Lower leg skin (tissue), 4 donors: ENCODE results near the gene ANK3. TPM values are rescaled to one million over a fixed set of nuclear protein-coding genes. Genes with fewer than 3 reads are reported as not detected.

ENCODE experiments used
- DNase-seq, 2 donors: peaks; one replicate each; pipeline ENCODE4 v3.0.0-alpha.2; 2019; ENCODE audit warnings: low spot score in 2 of 2
- H3K4me3 ChIP-seq: fragments of 200-600 bp; sonication (generic); 2 replicates; pipeline ENCODE4 v1.5.1; 2017; ENCODE audit warnings: mild to moderate bottlenecking, low read depth; ENCODE audit not compliant: poor library complexity, severe bottlenecking
- CTCF ChIP-seq, 3 donors: fragments of 450-650 bp; IDR thresholded peaks; one replicate each; pipeline ENCODE4 v1.5.1; 2016; ENCODE audit warnings: antibody characterized with exemption in 3 of 3, mild to moderate bottlenecking in 3 of 3, moderate library complexity in 2 of 3
- POLR2A ChIP-seq, 2 donors: fragments of 450-650 bp; IDR thresholded peaks; one replicate each; pipeline ENCODE4 v1.6.1; 2016 to 2017; ENCODE audit warnings: antibody characterized with exemption in 2 of 2, mild to moderate bottlenecking in 1 of 2, moderate library complexity in 1 of 2
- WGBS, 2 donors: methylation state at CpG; one replicate each; pipeline ENCODE4 v1.1.5; 2018; 5-methylcytosine and 5-hydroxymethylcytosine counted together
- intact Hi-C: fragments of 100-400 bp; cut with DNase I; formaldehyde crosslinking; loops from one replicate; pipeline ENCODE4 v1.15.0; 2023; ENCODE audit warnings: low total_unique reads
- total RNA-seq, 4 donors: library from RNA; depleted of rRNA; stranded (reverse); fragments of >200 nt; gene quantifications; one replicate each; pipeline ENCODE4 v1.1.0, GENCODE V29; 2016

ANK3 gene
- total RNA-seq, 4 donors from 2014 or later, result 76.2 to 107 (median 91.5) TPM

- DNase-seq, result no peak
- 87 to 88% methylated on average over 2 of the region's 2 CpGs for WGBS, 2 donors
- no peak overlapping the region for H3K4me3 ChIP-seq
- intact Hi-C loops, result no loop called here
- TF ChIP-seq POLR2A (IDR thresholded peaks at IDR 0.05) (no peak), CTCF (IDR thresholded peaks at IDR 0.05) (no peak)
Measured at GRCh38 chr10:60394446-60394845, 4.8 kb upstream of the ANK3 start.

- DNase-seq, result no peak
- intact Hi-C loops, result no loop called here
Measured at GRCh38 chr10:60390224-60390626, 550 bp upstream of the ANK3 start.

GRCh38 chr10:60388709-60389301, 870 bp downstream of the ANK3 start:
- H3K4me3 ChIP-seq, result no peak overlapping the region
- no peak for DNase-seq
- intact Hi-C loops, result no loop called here
- TF ChIP-seq POLR2A (IDR thresholded peaks at IDR 0.05), result no peak
- TF ChIP-seq CTCF (IDR thresholded peaks at IDR 0.05), result no peak
- 69 to 72% methylated on average over 7 of the region's 7 CpGs for WGBS, 2 donors

More at GRCh38 chr10:60390224-60390626, 550 bp upstream of the ANK3 start:
- 94% methylated on average over 3 of the region's 3 CpGs for WGBS, 2 donors
- TF ChIP-seq POLR2A (IDR thresholded peaks at IDR 0.05) (no peak), CTCF (IDR thresholded peaks at IDR 0.05) (no peak)
- H3K4me3 ChIP-seq, result no peak overlapping the region

GRCh38 chr10:60388116-60388625, 1.5 kb downstream of the ANK3 start:
- no peak for DNase-seq
- TF ChIP-seq POLR2A (IDR thresholded peaks at IDR 0.05) (no peak), CTCF (IDR thresholded peaks at IDR 0.05) (no peak)
- WGBS, 2 donors, result 89 to 91% methylated on average over 2 of the region's 2 CpGs
- intact Hi-C loops, result no loop called here
- H3K4me3 ChIP-seq, result no peak overlapping the region

- DNase-seq, result no peak
Measured at GRCh38 chr10:60387531-60387930, 2.1 kb downstream of the ANK3 start.

More at GRCh38 chr10:60387531-60387930, 2.1 kb downstream of the ANK3 start:
- TF ChIP-seq CTCF (IDR thresholded peaks at IDR 0.05), result no peak
- no peak for TF ChIP-seq POLR2A (IDR thresholded peaks at IDR 0.05)
- 93 to 97% methylated on average over 2 of the region's 2 CpGs for WGBS, 2 donors
- intact Hi-C loops, result no loop called here
- H3K4me3 ChIP-seq, result no peak overlapping the region
